GM12875 (cell line): ENCODE results near the gene ABHD16B.

Experiments
- H3K4me3 ChIP-seq: one replicate; pipeline ENCODE4 v1.5.1; 2011; ENCODE audit warnings: low read depth, low read length, control low read depth
- CTCF ChIP-seq: IDR thresholded peaks from 2 replicates; pipeline ENCODE4 v1.5.1; 2011; ENCODE audit warnings: low read depth, mild to moderate bottlenecking, control low read depth, inconsistent platforms, low read length, moderate library complexity, borderline replicate concordance; ENCODE audit not compliant: insufficient read depth

Gene ABHD16B

GRCh38 chr20:63829945-63830835 is 31.1 kb upstream of the ABHD16B start:
- no peak for TF ChIP-seq CTCF
- H3K4me3 ChIP-seq, result peak overlapping the region; percentile 11

GRCh38 chr20:63830841-63831588 is 30.3 kb upstream of the ABHD16B start, which contains the start of gene ZBTB46:
ZBTB46 (minus strand) TSS chr20:63831264; CDS start chr20:63790757, 40,507 bp downstream.
- H3K4me3 ChIP-seq, result peak within 1 kb of the TSS; percentile 19
- TF ChIP-seq CTCF, result no peak

GRCh38 chr20:63831646-63831992 is 29.7 kb upstream of the ABHD16B start:
- peak overlapping the region; percentile 19 for H3K4me3 ChIP-seq
- TF ChIP-seq CTCF, result no peak

GRCh38 chr20:63831993-63832686 is 29.2 kb upstream of the ABHD16B start:
- no peak overlapping the region for H3K4me3 ChIP-seq
- TF ChIP-seq CTCF, result no peak

- TF ChIP-seq CTCF, result no peak
- no peak overlapping the region for H3K4me3 ChIP-seq
These were observed 27.4 kb upstream of the ABHD16B start for GRCh38 chr20:63833776-63834490.

GRCh38 chr20:63834491-63834880 is 26.8 kb upstream of the ABHD16B start:
- no peak overlapping the region for H3K4me3 ChIP-seq
- TF ChIP-seq CTCF, result no peak
